Stimulated activated naive CD8-positive, alpha-beta T cell treated with anti-CD3 and anti-CD28 coated beads, Interleukin-15, amount 100 ng/mL, for 72 hours (primary cell): Measurements from ENCODE around the gene RBM17.
"Not testable (repeated sequence)": the region's sequence is repeated elsewhere in the genome, so short reads cannot be mapped to it uniquely, and the experiment has no call there.

ENCODE experiments used
- ATAC-seq: fragments of 150-1000 bp; cut with Tn5 transposase; 2 replicates; pipeline ENCODE4 v1.10.0; 2021; ENCODE audit warnings: mild to moderate bottlenecking, moderate library complexity
- DNase-seq, 2 donors: peaks; one replicate each; pipeline ENCODE4 v3.0.0; 2021 to 2022
- H3K27ac Mint-ChIP-seq, 2 donors: one replicate each; pipeline ENCODE4 v1.8.0; 2022; ENCODE audit warnings: mild to moderate bottlenecking in 2 of 2, mixed read lengths in 2 of 2, moderate library complexity in 2 of 2
- H3K27me3 Mint-ChIP-seq: one replicate; pipeline ENCODE4 v1.8.0; 2022; ENCODE audit warnings: mixed read lengths
- H3K4me1 Mint-ChIP-seq: one replicate; pipeline ENCODE4 v1.8.0; 2022; ENCODE audit warnings: mild to moderate bottlenecking, mixed read lengths
- H3K4me3 Mint-ChIP-seq, 2 donors: one replicate each; pipeline ENCODE4 v1.8.0; 2022; ENCODE audit warnings: mild to moderate bottlenecking in 2 of 2, mixed read lengths in 2 of 2, moderate library complexity in 1 of 2
- H3K9me3 Mint-ChIP-seq, 2 donors: one replicate each; pipeline ENCODE4 v1.8.0; 2022; ENCODE audit warnings: mixed read lengths in 2 of 2

RBM17 gene

DNA sequence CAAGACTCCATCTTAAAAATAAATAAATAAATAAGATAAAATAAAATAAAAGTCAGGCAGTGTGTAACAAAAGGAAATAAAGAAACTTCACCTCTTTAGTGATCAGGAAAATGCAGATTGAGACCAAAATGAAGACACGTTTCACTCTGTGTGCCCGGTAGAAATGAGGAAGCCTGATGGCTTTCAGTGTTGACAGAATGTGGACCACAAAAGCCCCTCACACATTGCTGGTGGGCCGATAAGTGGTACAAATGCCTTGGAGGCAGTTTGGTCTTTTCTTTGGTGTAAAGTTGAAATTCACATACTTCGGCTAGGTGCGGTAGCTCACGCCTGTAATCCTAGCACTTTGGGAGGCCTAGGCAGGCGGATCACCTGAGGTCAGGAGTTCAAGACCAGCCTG is 69.4 kb downstream of the RBM17 start:
- peaks cover 42% of the 10 kb centered on the region for H3K4me1 Mint-ChIP-seq
- DNase-seq = no peak
- H3K27me3 Mint-ChIP-seq = no peaks in the 10 kb centered on the region
- ATAC-seq = no peak
- no peak overlapping the region for H3K4me3 Mint-ChIP-seq
- H3K27ac Mint-ChIP-seq = peak overlapping the region in 1 of 2 donors; percentile 33
- H3K9me3 Mint-ChIP-seq = no peaks in the 10 kb centered on the region

GRCh38 chr10:6161921-6162320 is 73.1 kb downstream of the RBM17 start:
- H3K27me3 Mint-ChIP-seq = no peaks in the 10 kb centered on the region
- H3K4me3 Mint-ChIP-seq = no peak overlapping the region
- H3K4me1 Mint-ChIP-seq = peaks cover 62% of the 10 kb centered on the region
- no peak for DNase-seq
- ATAC-seq = no peak
- H3K9me3 Mint-ChIP-seq = no peaks in the 10 kb centered on the region
- H3K27ac Mint-ChIP-seq = no peak overlapping the region

DNA sequence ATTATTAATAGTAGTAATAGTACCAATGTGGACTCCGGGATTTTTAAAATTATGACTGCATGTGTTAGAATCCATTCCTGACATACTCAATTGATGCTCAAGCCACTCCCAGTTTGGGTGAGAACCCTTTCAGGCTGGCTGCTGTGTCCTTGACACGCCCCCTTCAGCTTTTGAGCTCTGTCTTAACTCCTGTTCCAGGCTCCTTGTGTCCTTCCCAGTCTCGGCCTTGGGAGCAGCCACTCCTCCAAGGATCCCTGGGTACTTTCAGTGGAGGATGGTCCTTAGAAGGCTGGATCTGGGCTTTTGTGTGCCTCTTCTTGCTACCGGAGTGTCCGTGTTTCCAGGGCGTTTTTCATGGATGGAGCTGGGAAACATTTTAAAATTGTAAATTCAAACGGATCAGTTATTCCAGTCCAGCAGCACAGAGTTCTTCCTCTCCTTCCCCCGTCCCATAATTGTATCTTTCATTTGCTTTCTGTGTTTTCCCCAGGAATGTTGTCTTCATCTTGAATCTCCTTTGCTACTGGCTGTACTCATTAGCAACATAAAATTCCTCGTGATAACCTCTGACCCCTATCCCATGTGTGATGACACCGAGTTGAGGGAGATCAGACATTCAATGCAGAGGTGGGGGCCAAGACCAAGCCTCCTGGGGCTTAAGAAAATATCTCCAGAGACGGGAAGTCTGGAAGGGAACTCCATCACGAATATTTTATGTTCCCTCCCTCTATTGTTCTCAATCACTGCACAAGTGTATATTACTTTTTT is 73.9 kb downstream of the RBM17 start:
- peak overlapping the region in 1 of 2 donors; percentile 90 for H3K27ac Mint-ChIP-seq
- H3K27me3 Mint-ChIP-seq = no peaks in the 10 kb centered on the region
- peaks cover 64% of the 10 kb centered on the region for H3K4me1 Mint-ChIP-seq
- H3K4me3 Mint-ChIP-seq = peak overlapping the region; percentile 47 to 65
- ATAC-seq (no peak), DNase-seq (no peak)
- no peaks in the 10 kb centered on the region for H3K9me3 Mint-ChIP-seq

DNA sequence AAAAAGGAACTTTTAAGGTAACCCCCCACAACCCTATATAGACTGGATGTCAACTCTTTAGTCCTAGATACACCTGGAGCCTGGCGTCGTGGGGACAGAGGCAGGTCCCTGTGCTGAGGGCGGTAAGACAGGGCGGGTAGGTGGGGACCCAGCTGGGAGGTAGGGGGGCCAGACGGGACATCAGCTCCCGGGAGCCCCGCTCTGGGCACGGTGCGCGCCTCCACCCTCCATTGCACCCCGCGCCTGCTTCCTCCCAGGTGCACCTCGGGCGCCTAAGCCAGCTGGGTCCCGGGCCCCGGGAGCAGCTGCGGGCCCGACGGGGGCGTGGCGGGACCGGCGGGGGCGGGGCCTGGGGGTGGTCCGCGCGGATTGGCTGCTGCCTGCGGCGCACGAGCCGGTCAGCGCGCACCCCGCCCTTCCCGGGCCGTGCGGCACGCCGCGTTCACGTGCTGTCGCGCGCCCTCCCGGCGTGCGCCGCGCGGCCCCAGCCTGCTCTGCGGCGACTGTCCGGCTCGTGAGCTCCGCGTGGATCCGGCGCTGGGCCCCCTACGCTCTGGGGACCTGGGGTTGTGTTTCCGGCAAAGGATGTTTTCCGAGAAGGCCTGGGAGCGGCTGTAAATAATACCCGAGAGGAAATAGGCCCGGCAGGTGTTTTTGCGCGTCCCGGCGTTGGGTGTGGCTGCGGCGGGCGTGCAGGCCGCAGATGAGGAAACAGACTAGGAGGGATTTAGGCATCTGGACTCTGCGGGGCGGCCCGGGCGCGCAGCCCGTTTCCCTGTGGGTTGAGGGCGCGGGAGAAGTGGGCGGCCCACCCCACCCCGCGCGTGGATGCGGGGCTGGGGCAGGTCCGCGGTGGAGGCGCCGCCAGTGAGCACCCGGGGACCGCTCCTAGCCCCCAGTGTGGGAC is 74.8 kb downstream of the RBM17 start:
- Mint-ChIP-seq H3K9me3 (no peaks in the 10 kb centered on the region), H3K27me3 (no peaks in the 10 kb centered on the region), H3K27ac (peak overlapping the region; percentile 96 to 99), H3K4me3 (peak overlapping the region; percentile 90), H3K4me1 (peaks cover 72% of the 10 kb centered on the region)
- ATAC-seq (peak; percentile 98), DNase-seq (peak; percentile 88 to 93)

DNA sequence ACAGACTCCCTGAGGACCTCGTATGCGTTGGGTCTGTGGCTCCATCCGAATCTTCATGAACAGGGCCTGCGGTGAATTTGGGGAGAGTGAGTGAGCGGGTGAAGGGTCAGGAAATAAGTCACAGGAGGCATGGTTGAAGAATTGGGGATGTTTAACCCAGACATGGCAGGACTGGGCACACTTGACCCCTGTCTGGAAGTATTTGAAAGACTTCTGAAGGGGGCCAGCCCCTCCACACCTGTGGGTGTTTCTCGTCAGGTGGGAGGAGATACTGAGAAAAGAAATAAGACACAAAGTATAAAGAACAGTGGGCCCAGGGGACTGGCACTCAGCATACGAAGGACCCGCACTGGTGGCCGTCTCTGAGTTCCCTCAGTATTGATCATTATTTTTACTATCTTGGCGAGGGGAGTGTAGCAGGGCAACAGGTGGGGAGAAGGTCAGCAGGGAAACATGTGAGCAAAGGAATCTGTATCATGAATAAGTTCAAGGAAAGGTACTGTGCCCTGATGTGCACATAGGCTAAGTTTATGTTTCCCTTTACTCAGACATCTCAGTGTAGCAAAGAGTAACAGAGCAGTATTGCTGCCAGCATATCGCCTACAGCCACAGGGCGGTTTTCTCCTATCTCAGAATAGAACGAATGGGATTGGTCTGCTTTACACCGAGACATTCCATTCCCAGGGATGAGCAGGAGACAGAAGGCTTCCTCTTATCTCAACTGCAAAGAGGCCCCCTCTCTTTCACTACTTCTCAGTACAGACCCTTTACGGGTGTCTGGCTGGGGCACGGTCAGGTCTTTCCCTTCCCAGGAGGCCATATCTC is 75.6 kb downstream of the RBM17 start:
- Mint-ChIP-seq H3K27me3 (no peaks in the 10 kb centered on the region), H3K4me3 (peak overlapping the region; percentile 90), H3K4me1 (peaks cover 81% of the 10 kb centered on the region), H3K9me3 (no peaks in the 10 kb centered on the region), H3K27ac (peak overlapping the region; percentile 96 to 99)
- DNase-seq (no peak), ATAC-seq (peak; percentile 31)

GRCh38 chr10:6165221-6165725 is 76.4 kb downstream of the RBM17 start:
- peaks cover 85% of the 10 kb centered on the region for H3K4me1 Mint-ChIP-seq
- no peaks in the 10 kb centered on the region for H3K27me3 Mint-ChIP-seq
- H3K9me3 Mint-ChIP-seq = no peaks in the 10 kb centered on the region
- H3K27ac Mint-ChIP-seq = peak overlapping the region; percentile 20 to 71
- H3K4me3 Mint-ChIP-seq = peak overlapping the region; percentile 90
- DNase-seq = no peak
- no peak for ATAC-seq

- peaks cover 88% of the 10 kb centered on the region for H3K4me1 Mint-ChIP-seq
- DNase-seq, H3K27me3 Mint-ChIP-seq, ATAC-seq, H3K9me3 Mint-ChIP-seq: not testable (repeated sequence)
- peak overlapping the region; percentile 90 for H3K4me3 Mint-ChIP-seq
- peak overlapping the region; percentile 20 to 56 for H3K27ac Mint-ChIP-seq
These were observed 77.1 kb downstream of the RBM17 start for GRCh38 chr10:6165933-6166332.
